GM21360 (cell line): ENCODE measurements around the gene CAMKK2.
"Not testable (repeated sequence)": the region's sequence is repeated elsewhere in the genome, so short reads cannot be mapped to it uniquely, and the experiment has no call there.

ENCODE experiments used
- ATAC-seq: cut with Tn5 transposase; IDR thresholded peaks from one replicate; pipeline ENCODE4 v1.9.1; 2021; ENCODE audit warnings: mild to moderate bottlenecking, moderate library complexity; ENCODE audit not compliant: unreplicated experiment

Gene CAMKK2

GRCh38 chr12:121280531-121280930 is 16.0 kb downstream of the CAMKK2 start:
- not testable (repeated sequence) for ATAC-seq

- ATAC-seq = no peak
Measured at GRCh38 chr12:121279507-121279915, 17.0 kb downstream of the CAMKK2 start.

DNA sequence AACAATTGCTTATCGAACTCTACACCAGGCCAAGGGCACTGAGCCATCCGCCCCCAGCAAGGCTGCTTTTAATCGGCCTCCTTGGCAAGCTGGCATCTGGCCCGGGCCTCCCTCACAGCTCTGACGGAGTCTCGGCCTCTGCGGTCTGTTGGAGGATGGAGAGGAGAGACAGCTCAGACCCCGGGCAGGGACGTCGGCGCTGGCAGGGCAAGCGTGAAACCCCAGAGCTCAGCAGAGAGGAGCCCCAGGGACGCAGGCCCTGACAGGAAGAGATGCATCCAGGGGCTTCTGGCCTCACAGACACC is 17.5 kb downstream of the CAMKK2 start:
- no peak for ATAC-seq

GRCh38 chr12:121278169-121279070 is 18.1 kb downstream of the CAMKK2 start:
- ATAC-seq = no peak

DNA sequence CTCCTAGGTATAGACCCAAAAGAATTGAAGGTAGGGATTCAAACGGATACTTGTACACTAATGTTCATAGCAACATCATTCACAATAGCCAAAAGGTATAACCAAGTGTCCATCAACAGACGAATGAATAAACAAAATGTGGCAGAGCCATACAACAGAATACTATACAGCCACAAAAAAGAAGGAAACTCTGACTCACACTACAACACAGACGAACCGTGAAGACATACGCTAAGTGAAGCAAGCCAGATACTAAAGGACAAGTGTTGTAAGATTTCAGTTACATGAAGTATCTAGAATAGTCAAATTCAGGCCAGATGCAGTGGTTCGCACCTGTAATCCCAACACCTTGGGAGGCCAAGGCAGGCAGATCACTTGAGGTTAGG is 19.1 kb downstream of the CAMKK2 start:
- ATAC-seq = no peak

DNA sequence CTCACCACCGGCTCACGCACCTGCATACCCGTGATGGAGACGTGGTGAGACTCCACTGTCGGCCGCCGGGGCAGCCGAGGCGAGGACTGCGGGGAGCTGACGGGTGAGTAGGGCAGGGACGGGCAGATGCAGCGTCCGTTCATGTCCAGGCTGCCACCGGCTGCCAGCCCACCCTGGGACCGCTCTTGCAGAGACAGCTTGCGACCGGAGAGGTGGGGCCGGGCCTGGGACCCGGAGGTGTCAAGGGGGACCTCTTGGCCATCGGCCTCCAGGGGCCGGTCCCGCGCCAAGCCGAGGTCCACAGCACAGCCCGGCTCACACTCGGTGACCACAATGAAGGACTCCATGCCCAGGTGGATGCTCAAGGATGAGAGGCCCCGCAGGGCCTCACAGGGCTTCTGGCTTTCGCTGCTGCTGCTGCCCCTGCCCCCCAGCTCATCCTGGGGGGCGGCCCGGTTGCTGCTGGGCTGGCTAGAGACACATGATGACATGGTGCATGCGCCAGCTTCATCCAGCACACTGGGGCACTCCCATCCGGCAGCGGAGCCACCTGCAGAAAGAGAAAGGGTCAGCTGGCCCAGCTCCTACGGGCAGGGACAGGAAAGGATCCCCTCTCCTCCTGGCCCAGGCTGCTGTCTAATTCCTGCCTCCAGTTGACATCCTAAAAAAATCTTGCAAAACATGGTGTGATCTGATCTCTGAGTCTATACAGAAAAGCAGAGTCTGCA is 22.3 kb downstream of the CAMKK2 start:
- ATAC-seq = no peak

DNA sequence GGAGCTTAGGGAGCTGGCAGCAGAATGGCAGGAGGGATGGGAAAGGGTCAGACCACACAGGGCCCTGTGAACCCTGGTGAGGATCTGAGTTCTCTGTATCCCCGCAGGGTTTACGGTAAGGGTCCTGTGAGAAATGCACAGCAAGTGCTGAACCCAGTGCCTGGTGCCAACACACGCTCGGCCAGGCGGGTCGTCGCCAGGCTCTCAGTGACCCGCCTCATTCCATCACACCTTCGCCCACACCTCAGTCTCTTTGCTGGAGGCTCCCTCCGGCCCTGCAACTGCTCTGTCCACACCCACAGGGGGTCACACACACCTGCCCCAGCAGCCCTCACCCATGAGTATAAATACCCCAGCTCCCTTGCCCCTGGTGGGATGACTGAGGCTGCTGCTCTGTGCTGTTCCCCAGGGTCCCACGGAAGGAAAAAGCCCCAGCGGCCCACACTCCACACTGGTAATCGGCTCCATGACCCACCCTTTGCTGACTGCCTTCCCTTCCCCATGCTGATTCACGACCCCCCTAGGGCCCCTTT is 23.1 kb downstream of the CAMKK2 start:
- no peak for ATAC-seq

DNA sequence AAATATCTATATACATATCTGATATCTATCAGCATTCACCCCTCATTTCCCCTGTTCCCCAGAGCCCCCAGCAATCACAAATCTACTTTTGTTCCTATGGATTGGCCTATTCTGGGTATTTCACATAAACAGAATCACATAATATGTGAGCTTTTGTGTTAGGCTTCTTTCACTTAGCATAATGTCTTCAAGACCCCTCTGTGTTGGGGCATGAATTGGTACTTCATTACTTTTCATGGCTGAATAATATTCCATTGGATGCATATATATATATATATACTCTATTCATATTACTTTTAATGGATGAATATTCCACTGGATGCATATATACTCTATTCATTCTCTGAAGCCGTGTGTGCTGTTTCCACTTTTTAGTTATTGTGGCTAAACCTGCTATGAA is 28.7 kb downstream of the CAMKK2 start:
- no peak for ATAC-seq

DNA sequence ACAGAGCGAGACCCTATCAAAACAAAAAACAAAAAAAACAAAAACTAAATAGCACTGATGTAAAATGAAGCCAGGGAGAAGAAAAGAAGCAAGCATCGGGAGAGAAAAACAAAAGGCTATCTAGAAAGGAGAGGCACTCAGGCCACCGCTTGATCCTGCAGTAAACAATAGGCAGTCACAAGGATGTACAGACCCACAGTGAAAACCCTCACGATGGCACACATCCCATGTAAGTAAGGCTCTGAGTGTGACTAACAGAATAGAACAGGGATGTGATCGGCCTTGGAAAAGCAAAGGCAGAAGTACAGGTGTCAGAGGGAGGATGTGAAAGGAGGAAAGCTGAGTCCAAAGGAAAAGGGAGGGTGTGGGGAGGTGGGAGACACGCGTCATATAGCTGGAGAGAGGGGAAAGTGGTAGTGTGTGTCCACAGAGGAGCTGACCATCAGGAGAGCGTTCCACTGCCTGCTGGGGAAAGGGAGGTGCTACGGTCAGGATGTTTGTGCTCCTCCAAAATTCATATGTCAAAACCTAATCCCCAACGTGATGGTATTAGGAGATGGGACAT is 31.5 kb downstream of the CAMKK2 start:
- no peak for ATAC-seq

DNA sequence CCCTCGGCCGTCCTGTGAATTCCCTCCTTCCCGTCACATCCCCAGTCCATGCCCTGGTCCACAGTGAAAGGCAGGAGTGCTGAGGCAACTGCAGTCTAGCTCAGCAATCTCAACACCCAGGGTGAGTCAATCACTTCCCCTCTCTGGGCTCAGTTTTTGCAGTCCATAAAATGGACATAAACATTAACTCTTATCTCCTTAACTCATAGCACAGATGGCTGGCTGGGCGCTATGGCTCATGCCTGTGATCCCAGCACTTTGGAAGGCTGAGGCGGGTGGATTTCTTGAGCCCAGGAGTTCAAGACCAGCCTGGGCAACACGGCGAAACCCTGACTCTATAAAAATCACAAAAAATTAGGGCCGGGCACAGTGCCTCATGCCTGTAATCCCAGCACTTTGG is 32.4 kb downstream of the CAMKK2 start:
- no peak for ATAC-seq

DNA sequence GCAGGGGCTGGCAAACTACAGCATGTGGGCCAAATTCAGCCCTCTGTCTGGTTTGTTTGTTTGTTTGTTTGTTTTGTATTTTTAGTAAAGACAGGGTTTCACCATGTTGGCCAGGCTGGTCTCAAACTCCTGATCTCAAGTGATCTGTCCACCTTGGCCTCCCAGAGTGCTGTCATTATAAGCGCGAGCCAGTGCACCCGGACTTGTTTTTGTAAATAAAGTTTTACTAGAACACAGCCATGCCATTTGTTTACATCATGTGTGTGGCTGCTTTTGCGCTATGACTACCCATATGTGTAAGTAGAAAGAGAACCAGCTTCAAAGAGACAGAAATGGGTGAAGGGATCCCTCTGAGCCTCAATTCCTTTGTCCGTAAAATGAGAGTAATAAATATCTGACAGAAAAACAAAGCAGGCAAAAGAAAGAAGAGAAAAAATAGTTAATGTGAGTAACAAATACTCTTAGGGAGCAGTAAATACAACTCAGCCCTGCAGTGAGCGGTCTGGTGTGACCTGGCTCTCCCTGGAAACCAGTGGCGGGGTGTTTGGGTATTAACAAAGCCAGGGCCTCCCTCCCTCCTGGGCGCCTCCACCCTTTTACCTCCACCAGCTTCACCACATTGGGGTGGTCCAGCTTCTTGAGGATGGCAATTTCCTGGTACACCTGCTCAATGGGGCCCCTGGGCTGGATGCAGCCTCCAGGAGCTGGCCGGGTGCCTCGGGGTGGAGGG is 33.1 kb downstream of the CAMKK2 start:
- no peak for ATAC-seq

GRCh38 chr12:121261398-121261797 is 35.1 kb downstream of the CAMKK2 start:
- no peak for ATAC-seq

DNA sequence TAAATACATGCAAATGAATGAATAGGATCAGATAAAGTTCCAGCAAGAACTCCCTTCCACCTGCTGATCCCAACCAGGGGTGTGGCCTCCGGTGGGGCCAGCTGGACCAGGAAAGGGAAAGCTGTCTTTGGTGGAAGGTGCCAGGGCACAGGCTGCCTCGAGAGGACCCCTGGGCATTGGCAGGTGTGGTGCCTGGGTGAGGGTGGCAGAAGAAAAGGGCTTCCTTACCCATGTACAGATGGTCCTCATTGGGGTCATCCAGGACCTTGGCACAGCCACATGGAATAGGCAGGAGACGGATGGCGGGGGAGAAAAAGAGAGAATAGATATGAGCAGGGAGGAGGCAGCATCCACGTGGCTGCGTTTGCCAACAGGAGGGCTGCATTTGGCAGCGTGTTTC is 36.4 kb downstream of the CAMKK2 start:
- no peak for ATAC-seq

GRCh38 chr12:121259074-121259473 is 37.4 kb downstream of the CAMKK2 start:
- no peak for ATAC-seq

- ATAC-seq = not testable (repeated sequence)
Measured at GRCh38 chr12:121257704-121258449, 38.6 kb downstream of the CAMKK2 start.

GRCh38 chr12:121255433-121255832 is 41.1 kb downstream of the CAMKK2 start:
- ATAC-seq = no peak

DNA sequence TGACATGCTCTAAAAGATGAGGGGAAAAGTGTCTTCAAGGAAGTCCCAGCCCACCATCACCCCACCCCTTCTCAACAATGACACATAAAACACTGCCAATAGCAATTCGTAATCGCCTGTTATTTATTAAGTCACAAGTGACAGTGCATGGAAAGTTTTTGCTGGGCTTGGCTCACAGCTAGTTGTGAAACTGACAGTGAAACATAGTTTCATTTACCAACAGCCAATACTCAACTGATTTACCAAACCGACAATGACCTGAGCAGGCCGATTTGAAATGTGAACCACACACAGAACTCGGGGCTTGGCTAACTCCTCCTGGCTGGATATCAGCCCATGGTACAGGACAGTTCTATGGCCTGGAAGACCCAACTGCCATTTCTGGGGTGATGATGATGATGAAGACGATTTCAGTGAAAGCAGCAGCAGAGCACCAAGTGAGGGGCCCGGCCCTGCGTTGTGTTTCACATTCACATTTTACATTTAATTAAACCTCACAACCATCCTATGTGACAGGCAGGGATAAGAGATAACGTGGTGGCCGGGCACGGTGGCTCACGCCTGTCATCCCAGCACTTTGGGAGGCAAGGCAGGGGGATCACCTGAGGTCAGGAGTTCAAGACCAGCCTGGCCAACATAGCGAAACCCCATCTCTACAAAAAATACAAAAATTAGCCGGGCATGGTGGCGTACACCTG is 42.7 kb downstream of the CAMKK2 start:
- ATAC-seq = no peak

DNA sequence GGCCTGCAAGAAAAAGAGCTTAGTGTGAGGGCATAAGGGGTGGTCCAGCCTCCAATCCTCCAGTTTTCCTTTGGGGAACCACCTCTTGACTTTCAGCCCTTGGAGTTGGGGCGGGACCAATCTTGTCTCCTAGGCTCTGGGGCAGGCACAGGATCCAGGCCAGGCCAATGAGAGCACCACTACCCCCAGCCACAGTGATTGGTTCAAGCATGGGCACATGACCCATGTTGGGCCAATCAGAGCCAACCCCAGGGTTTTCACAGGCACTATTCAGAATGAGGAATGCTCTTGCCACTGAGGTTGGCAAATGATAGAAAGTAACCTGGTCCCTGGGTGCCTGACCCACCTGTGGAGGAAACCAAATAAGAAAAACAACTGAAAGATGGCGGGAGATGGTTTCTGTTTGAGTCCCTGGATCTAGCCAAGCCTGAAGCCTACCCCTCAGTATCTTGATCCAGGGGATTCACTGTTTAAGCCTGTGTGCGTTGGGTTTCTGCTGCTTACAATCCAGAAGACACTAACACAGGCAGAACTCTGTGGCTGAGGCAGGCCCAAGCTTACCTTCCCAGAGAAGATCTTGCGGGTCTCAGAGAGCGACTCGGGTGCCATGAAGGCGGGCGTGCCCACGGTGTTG is 43.7 kb downstream of the CAMKK2 start:
- no peak for ATAC-seq

DNA sequence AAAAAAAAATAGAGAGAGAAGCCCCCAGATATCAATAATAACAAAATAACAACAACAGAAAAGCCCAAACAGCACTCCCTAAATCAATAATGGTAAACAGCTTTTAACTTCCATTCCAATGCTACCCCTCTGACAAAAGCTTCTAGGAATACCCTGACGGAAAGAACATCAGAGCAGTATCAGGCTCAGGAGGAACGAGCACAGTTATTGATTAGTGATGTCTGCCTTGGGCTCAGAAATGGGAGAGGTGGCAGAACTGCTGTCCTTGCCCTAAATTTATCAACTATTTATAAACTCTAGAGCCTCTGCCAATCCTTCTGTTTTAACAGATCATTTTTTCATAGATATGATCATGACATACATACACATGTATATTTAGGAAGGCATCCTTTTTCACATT is 44.7 kb downstream of the CAMKK2 start:
- no peak for ATAC-seq
